HG02642 (cell line): ENCODE data around the gene LYPLA2.
"Not testable (repeated sequence)": the region's sequence is repeated elsewhere in the genome, so short reads cannot be mapped to it uniquely, and the experiment has no call there.

Experiments
- ATAC-seq: cut with Tn5 transposase; IDR thresholded peaks from one replicate; pipeline ENCODE4 v1.9.1; 2021; ENCODE audit warnings: mild to moderate bottlenecking; ENCODE audit not compliant: unreplicated experiment, poor library complexity

The LYPLA2 gene

DNA sequence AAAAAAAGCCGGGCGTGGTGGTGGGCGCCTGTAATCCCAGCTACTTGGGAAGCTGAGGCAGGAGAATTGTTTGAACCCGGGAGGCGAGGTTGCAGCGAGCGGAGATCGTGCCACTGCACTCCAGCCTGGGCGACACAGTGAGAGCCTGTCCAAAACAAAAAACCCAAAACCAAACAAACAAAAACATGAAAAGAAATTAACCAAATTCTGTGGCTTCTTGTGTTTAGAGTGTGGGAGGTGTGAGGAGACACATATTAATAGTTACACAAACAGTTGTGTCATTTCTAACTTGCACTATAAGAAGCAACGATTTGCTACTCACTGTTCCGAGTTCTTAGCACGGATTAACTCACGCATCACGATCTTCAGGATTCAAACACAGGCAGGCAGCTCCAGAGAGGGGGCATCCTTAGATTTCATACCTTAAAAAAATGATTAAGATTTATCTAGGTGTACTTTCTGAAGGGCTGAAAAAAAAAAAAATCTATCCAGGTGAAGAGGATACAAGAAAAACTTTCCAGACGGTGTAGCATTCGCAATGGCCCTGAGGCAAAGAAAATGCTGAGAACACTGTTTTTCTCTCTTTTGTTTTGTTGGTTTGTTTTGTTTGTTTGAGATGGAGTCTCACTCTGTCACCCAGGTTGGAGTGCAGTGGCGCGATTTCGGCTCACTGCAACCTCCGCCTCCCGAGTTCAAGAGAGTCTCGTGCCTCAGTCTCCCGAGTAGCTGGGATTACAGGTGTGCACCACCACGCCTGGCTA is 35.0 kb downstream of the LYPLA2 start:
- peak; percentile 53 for ATAC-seq

DNA sequence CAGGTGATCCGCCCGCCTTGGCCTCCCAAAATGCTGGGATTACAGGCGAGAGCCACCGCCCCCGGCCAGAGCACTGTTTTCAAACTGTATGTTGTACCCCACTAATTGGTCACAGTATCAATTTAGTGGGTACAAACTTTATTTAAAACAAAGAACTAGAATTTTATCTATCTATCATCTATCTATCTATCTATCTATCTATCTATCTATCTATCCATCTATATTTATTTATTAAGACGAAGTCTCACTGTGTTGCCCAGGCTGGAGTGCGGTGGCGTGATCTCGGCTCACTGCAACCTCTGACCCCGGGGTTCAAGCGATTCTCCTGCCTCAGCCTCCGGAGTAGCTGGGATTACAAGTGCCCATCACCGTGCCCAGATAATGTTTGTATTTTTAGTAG is 35.6 kb downstream of the LYPLA2 start:
- ATAC-seq, result not testable (repeated sequence)

DNA sequence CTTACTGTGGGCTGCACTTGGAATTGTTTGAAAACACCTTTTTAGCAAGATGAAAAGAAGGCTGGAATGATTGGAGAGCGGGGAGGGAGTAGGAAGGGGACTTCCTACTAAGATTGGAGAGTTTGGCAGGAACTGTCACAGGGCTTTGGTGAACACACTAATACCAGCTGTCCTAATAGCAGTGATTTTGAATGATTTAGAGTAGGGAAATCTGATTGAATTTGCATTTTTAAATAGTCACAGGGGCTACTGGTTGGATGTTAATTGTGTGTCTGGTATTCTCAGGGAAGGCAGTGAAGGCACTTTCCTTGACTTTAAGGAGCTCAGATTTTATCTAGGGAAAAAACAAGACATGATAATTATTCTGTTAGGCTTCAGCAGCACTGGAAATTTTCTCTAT is 36.8 kb downstream of the LYPLA2 start:
- no peak for ATAC-seq

DNA sequence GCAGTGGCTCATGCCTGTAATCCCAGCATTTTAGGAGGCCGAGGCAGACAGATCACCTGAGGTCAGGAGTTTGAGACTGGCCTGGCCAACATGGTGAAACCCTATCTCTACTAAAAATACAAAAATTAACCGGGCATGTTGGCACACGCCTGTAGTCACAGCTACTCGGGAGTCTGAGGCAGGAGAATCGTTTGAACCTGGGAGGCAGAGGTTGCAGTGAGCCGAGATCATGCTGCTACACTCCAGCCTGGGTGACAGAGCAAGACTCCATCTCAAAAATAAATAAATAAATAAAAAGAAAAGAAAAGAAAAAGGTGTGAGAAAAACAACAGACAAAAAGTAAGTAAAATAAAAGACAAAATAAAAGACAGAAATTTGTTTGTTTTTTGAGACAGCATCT is 43.2 kb downstream of the LYPLA2 start:
- not testable (repeated sequence) for ATAC-seq

DNA sequence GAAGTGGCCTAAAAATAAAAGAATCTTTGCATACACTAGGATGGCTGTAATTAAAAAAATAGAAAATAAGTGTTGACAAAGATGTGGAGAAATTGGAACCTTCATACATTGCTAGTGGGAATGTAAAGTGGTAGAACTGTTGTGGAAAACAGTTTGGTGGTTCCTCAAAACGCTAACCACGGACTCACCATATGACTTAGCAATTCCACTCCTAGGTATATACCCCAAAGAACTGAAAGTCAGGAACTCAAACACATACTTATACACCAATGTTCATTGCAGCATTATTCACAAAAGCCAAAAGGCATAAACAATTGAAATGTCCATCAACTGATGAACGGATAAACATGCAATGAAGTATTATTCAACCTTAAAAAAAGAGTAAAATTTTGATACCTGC is 45.1 kb downstream of the LYPLA2 start:
- no peak for ATAC-seq

DNA sequence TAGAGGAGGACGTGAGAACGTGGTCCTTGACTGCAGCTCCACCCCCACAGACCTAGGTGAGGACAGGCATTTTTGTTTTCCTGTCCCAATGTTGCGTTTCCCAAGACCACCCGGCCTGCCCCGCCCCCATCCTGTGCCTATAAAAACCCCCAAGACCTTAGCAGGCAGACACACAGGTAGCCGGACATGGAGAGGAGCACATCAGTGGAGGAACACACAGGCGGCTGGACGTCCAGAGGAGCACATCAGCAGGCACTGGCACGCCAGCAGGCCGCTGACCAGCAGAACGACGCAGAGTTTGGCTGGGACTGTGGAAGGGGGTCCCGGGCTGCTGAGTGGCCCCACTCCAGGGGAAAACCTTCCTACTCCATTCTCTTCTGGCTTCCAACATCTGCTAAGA is 47.0 kb downstream of the LYPLA2 start:
- ATAC-seq, result no peak

DNA sequence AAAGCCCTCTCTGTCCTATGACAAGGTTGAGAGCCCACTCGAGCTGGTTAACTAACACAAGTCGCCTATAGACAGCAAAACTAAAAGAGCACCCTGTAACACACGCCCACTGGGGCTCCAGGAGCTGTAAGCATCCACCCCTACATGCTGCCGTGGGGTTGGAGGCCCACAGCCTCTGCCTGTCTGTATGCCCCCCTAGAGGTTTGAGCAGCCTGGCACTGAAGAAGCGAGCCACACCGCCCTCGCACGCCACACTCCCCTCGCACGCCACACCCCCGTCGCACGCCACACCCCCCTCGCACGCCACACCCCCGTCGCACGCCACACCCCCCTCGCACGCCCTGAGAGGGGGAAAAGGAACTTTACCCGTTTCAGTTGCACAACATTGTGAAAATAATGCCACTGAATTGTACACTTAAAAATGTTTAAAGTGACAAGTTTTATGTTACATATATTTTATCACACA is 47.5 kb downstream of the LYPLA2 start:
- ATAC-seq, result no peak

DNA sequence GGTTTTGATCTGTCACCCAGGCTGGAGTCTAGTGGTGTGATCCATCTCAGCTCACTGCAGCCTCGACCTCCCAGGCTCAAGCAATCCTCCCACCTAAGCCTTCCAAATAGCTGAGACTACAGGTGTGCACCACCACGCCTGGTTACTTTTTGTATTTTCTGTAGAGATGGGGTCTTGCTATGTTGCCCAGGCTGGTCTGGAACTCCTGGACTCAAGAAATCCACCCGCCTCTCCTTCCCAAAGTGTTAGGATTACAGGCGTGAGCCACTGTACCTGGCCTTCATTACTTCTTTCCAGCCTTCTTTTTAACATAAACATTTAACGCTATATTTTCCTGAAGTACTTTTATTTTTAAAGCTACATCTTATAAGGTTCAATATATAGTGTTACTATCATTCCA is 52.7 kb downstream of the LYPLA2 start:
- ATAC-seq, result no peak
